Right lung (tissue), 5 donors: ENCODE results near the gene CEMP1. TPM values are rescaled to one million over a fixed set of nuclear protein-coding genes. Genes with fewer than 3 reads are reported as not detected.
A peak's percentile ranks its signal among the peaks of the same experiment; 100 is the strongest.

Experiments used
- DNase-seq, 2 donors: peaks; one replicate each; pipeline ENCODE4 v3.0.0-alpha.2; 2013
- polyA plus RNA-seq, 5 donors: library from polyadenylated mRNA; unstranded; fragments of 120-200 nt; gene quantifications; one replicate each; pipeline versions ENCODE4 v1.2.1 to v1.2.3, GENCODE V29; 2013; ENCODE audit warnings: inconsistent platforms in 1 of 5, low replicate concordance in 1 of 5; ENCODE audit not compliant: insufficient read length in 5 of 5, insufficient read depth in 1 of 5

The CEMP1 gene
- polyA plus RNA-seq, 5 donors = 0.35 to 2.6 (median 1.6) TPM

DNA sequence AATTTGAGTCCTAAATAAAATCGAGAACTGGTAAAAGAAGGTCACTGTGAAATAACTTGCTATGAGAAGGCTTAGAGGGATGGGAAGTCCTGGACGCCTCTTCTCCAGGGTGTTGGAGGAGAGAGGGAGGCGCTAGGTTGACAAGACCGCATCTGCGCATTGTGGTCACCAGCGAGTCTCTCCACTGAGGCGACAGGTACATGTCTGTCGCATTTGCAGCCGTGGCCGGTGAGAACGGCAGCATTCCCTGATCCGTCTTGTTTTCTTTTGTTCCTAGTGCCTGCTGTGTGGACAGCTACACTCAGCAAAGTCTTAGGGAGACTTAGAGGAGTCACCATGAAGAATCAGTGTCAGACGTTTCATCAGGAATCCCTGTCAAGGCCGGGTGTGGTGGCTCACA is 25.5 kb downstream of the CEMP1 start:
- DNase-seq = no peak

DNA sequence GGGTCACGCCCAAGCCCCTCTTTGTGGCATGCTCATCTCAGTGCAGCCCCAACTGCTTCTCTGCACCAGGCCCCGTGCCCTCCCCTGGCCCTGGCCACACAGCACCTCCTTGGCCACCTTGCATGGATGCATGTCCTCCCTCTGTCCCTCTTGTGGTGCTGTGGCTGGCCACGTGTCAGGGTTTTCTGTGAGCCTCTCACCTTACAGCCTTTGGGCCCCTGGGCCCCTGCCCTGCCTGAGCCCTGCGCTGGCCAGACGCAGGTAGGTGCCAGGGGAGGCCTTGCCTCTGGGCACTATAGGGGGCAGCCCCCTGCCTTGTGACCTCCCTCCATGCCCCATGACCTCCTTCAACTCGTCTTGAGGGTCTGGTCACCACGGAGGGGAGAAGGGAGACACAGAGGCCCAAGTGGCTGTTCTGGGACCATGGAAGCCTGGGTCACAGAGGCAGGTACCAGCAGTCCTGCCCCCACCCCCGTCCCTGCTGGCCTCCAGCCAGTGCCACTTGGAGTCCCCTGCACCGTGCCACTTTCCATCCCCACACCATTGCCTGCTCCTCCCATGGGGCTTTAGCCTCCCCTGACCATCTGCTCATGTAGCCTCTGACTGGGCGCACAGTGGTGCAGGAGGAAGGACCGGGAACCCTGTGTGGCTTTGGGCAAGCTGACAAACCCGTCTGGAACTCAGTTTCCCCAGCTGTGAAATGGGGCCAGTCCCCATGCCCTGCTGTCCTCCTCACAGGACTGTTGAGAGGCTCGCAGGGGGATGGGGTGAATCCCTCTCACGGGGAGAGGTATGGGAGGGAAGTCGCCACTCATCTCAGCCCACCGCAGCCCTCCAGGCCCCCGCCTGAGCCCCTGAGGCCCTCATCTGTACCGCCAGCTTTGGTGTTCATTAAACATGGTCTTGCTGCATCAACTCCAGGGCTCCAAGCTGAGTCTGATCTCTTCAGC is 29.0 kb downstream of the CEMP1 start:
- DNase-seq = no peak

DNA sequence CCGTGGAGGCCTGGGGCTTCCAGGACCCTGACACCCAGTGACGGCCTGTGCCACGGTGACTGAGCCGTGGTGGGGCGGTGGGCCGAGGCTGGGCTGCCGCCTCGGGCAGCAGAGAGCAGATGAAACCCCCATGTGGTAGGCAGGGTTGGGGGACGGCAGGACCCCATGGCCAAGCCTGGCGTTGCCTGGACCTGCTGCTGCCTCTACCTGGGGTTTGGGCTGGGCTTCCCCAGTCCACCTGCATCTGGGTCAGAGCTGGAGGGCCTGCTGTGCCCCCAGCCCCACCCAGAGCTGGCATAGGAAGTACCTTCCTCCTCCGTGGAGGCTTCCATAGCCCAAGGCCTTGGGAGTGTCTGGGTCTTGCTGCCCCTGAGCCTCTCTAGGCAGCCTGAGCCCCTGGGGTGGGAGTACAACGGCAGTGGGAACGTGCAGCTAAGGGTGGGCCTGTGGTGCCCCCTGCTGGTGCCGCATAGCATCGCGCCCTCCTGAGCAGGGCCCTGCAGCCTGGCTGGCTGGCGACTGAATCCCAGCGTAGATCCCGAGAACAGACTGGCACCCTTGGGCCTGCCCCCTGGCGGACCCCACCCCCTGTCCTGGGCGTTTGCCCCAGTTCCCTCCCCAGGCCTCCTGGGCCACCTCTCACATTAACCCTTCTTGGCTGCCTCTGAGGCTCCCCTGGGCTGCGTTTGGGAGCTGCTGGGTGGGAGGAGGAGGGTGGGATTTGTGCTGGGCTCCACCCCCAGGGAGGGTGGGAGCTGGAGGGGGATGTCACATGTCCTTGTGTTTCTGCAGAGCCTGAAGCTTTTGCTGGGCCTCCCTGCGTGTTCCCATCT is 30.1 kb downstream of the CEMP1 start:
- peak; percentile 87 to 90 for DNase-seq

DNA sequence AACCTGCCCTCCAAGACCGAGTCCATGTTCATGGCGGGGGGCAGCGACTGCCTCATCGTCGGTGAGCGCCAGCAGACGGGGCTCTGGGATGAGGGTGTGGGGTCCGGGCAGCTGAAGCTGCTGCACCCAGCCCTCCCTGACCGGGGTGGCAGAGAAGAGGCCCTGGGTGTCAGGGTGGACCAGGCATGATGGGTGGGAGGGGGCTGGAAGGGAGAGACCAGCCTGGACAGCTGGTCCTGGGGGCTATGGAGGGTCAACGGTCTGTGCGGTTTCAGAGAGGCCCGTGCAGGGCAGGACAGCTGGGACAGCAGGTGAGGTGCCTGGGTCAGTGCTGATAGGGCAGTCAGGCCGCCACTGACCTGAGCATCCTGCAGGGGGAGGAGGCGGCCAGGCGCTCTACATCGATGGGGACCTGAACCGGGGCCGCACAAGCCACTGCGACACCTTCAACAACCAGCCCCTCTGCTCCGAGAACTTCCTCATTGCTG is 30.7 kb downstream of the CEMP1 start:
- no peak for DNase-seq

DNA sequence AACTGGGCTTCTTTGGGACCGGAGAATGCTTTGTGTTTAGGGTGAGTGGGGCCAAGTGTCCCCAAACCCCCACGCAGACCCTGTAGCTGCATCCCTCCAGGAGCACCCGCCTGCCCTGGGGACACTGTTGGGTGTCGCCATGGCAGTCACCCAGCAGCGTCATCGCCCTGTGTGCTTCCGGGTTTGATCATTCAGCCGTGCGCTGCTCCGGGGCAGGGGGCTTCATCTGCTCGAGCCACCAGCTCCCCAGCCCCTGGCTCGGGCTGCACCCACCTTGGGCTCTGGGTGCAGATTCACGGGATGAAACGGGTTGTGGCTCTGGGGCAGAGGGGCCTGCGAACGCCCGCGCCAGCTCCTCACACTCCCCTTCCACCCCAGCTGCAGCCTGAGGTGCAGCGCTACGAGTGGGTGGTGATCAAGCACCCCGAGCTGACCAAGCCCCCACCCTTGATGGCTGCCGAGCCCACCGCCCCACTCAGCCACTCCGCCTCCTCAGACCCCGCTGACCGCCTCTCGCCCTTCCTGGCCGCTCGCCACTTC is 31.2 kb downstream of the CEMP1 start:
- no peak for DNase-seq

DNA sequence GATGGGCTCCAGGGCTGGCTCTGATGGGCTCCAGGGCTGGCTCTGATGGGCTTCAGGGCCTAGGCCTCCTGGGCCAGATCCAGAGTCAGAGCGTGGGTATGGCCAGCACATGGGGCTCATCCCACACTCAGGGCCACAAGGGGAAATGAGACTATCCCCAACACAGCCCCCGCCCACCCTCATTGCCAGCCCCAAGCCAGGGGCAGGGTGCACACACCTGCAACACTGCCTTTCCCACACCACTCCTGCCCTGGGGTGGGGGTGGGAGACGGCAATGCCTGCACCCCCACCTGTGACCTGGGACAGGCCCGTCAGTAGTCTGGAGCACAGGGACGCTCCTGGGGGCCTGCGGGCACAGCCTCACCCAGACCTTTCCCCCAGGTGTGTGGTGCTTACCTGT is 31.8 kb downstream of the CEMP1 start:
- DNase-seq = no peak

DNA sequence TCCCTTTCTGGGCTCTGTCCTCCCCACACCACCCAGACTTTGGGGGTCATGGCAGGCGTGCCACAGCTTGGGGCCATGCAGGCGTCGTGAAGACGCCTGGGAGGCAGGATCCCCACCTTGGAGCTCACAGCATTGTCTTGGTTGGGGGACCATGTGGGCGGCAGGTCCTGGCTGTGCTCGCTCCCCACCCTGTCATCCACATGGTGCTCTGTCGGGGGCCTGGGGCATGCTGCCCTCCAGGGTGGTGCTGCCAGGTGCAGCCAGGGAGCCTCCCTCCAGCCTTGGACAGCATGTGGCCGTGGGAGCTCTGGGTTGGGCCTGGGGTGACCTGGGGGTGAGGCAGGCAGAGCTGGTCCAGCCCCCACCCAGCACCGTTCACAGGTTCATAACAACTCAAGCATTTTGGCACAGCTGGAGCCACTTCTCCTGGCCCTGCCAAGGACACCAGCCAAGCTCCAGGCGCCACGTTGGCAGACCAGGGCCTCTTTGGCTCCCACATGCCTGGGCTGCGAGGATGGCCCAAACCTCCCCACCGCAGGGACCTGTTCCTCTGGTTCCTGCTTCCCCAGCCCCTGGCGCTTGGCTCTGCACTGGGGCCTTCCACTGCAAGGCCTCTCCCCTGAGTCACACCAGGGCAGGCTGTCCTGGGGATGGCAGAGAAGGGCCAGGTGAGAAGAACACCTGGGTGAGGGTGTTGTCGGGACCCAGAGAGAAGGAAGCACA is 32.5 kb downstream of the CEMP1 start:
- DNase-seq = no peak

DNA sequence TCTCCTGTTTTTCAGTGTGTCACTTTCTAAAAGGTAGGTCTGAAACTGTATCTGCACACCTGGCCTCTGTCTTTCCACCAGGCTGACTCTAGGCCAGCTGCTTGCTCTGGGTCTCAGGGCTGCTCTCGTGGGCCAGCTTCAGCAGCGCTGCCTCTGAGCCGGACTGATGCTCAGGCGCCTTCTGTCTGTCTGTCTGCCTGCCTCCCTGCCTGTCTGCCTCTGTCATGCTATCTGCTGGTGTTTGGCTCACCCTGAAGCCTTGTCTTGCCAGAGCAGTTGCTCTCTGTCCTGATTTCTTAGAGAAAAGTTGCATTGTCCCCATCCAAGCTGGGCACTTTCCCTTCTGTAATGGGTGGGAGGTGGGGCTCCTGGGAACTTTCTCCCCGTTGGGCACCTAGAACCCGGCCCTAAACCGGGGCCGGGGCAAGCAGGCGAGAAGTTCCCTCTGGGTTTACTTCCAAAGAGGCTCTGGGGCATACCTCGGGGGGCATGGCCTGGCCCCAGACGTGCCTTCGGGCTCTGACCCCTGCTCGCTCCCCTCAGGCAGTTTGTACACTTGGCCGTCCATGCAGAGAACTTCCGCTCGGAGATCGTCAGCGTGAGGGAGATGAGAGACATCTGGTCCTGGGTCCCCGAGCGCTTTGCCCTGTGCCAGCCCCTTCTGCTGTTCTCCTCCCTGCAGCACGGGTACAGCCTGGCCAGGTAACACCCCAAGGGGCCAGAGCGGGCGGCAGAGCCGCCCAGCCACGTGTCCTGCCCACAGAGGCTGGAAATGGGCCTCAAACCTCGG is 33.3 kb downstream of the CEMP1 start:
- DNase-seq = peak in 1 of 2 donors; percentile 72

DNA sequence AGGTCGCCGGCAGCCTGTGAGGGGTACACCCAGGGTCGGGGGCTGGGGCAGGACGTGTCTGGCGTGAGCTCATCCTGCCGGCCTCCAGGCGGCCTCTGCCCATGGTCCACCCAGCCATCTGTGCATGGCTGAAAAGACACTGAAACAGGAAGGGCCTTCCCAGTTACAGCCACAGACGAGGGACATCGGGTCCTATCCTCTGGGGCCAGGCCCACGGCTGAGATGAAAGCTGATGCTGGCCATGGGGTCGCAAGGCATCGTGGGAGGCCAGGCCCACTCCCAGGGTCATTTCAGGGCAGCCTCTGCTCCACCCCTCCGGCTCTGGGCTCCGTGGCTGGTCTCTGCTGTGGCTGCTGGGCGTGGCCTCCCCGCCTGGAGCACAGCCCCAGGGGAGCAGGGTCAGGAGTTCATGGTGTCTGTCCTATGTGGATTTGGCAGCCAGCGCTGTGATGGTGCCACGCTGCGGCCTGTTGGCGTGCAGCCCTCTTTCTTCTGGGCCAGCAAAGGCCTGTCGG is 34.0 kb downstream of the CEMP1 start:
- no peak for DNase-seq

DNA sequence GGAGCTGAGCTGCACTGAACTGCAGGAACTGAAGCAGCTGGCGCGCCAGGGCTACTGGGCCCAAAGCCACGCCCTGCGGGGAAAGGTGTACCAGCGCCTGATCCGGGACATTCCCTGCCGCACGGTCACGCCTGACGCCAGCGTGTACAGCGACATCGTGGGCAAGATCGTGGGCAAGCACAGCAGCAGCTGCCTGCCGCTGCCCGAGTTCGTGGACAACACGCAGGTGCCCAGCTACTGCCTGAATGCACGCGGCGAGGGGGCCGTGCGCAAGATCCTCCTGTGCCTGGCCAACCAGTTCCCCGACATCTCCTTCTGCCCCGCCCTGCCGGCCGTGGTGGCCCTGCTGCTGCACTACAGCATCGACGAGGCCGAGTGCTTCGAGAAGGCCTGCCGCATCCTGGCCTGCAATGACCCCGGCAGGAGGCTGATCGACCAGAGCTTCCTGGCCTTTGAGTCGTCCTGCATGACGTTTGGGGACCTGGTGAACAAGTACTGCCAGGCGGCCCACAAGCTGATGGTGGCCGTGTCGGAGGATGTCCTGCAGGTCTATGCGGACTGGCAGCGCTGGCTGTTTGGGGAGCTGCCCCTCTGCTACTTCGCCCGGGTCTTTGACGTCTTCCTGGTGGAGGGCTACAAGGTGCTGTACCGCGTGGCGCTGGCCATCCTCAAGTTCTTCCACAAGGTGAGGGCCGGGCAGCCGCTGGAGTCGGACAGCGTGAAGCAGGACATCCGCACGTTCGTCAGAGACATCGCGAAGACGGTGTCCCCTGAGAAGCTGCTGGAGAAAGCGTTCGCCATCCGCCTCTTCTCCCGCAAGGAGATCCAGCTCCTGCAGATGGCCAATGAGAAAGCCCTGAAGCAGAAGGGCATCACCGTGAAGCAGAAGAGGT is 34.7 kb downstream of the CEMP1 start:
- no peak for DNase-seq

DNA sequence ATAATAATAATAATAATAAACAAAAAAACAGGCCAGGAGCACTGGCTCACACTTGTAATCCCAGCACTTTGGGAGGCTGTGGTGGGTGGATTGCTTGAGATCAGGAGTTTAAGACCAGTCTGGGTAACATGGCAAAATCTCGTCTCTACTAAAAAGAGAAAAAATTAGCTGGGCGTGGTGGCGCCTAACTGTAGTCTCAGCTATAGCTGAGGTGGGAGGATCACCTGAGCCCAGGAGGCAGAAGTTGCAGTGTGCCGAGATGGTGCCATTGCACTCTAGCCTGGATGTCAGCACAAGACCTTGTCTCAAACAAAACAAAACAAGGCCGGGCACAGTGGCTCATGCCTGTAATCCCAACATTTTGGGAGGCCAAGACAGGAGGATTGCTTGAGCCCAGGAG is 36.2 kb downstream of the CEMP1 start:
- no peak for DNase-seq

DNA sequence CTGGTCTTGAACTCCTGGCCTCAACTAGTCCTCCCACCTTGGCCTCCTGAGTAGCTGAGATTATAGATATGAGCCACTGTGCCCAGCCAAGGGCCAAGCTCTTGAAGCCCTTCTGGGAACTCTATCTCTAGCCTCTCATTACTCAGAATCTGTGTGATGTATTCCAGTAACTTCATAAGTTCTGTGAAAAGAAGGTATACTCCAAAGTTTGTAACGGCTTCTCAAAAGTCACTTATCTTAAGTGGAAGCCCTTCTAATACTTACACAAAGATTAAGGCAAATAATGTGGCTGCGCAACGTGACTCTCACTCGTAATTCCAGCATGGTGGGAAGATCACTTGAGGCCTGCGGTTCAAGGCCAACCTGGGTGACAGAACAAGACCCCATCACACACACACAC is 36.6 kb downstream of the CEMP1 start:
- no peak for DNase-seq

DNA sequence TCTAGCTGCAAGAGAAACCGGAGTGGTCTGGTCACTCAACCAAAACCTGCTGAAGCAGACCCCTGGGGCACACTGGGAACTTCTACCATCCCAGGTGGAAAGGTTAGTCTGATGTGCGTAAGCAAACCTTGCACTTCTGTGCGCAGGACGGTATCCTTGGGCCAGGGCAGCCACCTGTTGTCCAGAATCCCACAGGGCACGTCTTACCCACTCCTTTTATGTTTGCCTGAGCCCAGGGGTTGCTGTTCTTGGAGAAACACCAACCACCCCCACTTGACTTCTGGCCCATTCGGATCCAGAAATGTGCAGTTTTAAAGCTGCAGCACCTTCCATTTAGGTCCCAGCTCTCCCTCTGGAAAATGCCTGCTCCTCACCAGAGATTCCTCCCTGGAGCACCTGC is 37.6 kb downstream of the CEMP1 start:
- no peak for DNase-seq

DNA sequence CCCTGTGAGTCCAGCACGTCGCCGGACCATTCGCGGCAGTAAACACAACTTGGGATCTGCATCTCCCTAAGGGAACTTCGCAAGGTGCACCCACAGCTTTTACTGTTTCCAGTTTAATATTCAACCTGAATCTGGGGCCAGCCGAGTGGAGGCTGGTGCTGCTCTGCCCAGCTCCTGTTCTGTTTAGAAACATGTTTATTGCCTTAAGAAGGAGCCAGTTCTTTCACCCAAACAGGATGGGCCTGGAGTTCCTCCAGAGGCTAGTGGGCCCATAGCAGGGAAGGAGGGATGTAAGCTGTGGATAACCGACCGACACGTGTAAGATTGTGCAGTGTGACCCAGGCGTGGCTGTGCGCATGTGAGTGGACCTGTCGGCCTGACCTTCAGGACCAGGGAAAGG is 38.9 kb downstream of the CEMP1 start:
- no peak for DNase-seq

DNA sequence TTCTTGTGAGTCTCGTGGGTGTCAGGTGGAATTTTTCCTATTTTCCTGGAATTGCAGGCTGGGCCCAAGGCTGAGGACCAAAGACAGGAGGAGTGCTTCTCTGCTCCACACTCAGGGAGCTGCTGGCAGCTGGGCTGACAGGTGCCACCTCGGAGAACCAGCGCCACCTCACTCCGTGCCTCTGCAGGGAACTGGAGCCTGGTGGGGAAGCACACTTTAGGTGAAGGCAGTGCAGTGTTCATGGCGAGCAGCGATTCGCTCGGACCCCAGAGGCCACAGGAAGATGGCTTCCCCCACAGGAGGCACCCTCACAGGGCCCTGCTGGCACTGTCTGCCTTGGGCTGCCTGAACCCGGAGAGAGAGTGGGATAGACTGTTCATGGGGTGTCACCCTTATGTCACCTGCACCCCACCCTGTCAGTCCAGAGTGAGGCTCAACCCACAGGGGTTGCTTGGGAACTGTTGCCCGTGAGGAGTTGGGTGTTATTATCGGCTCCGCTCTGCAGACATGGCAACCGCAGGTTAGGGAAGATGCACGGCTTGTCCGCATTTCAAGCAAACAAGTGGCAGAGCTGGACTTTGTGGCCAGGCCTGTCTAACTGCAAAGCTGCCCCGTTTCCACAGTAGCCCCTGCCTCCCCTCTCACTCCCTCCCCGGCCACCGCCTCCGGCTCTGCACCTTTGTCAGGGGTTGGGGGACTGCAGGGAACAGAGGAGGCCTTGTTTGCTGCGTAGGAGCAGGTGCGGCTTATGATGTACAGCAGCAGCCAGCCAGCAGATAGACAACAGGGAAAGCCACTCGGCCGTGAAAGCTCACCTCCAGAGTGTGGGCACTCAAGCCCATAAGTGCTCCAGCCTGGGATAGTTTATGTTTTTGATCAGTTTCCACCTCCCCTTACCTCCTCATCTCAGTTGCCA is 40.8 kb downstream of the CEMP1 start:
- no peak for DNase-seq

DNA sequence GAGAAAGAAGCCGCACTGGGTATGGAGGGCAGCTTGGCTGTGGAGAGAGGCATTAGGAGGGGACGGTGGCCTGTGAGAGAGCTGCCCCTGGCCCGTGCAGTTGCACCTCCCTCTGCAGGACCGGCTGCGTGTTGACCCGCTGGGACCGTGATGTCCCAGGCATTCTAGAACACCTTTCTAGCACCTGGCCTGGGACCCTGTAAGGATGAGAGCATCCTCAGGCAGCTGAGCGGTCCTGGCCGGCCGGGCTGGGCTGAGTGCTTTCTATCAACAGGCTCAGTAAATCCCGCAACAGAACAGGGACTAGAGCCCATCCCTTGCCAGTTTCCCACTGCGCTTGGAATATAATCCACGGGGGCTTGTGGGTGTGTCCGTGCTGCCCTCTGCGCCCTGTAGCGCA is 41.6 kb downstream of the CEMP1 start:
- DNase-seq = no peak

DNA sequence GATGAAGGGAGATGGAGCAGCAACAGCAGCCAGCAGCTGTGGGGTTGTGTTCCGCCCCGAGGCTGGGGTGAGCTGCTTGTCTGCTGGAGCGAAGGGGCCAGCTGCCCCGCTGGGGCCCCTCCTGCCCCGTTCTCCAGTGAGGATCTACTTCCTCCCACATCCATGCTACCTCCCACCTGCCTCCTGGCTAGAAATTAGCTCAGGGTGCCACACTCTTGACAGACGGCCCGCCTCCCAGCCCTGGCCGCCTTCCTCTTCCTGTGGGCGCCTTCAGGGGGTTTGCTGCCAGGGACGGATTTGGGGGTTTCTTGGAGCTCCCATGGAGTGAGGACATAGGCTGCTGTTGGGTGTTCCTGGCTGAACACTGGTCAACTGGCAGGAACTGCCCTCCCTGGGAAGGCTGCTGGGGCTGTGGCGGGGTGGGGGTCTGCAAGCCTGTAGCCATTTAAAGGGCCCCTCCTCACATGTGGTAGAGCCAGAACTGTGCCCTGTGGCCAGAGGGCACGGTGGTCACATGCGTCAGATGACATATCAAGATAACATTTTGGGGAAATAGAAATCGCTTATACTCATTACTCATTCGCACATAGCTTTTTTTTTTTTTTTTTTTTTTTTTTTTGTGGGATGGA is 43.2 kb downstream of the CEMP1 start:
- DNase-seq = no peak

DNA sequence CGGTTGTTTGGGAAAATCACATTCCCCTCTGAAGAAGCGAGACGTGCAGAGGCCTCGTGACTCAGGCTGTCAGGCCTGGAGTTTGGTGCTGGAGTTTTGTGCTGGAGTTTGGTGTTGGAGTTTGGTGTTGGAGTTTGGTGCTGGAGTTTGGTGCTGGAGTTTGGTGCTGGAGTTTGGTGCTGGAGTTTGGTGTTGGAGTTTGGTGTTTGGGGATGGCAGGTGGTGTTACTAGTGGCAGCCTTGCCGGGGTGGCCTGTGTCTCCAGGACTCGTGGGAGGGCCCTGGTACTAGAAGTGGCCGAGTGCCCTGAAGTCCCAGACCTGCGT is 43.7 kb downstream of the CEMP1 start:
- no peak for DNase-seq
